ENCODE data around the gene GRK5.
"Not testable (repeated sequence)": the region's sequence is repeated elsewhere in the genome, so short reads cannot be mapped to it uniquely, and the experiment has no call there.

Gene GRK5

DNA sequence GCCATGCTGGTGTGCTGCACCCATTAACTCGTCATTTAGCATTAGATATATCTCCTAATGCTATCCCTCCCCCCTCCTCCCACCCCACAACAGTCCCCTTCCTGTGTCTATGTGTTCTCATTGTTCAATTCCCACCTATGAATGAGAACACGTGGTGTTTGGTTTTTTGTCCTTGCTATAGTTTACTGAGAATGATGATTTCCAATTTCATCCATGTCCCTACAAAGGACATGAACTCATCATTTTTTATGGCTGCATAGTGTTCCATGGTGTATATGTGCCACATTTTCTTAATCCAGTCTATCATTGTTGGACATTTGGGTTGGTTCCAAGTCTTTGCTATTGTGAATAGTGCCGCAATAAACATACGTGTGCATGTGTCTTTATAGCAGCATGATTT lies 68.8 kb downstream of the GRK5 start:
- H3K4me3 Mint-ChIP-seq: not testable (repeated sequence)
- peaks cover 45% of the 10 kb centered on the region for H3K4me1 Mint-ChIP-seq

DNA sequence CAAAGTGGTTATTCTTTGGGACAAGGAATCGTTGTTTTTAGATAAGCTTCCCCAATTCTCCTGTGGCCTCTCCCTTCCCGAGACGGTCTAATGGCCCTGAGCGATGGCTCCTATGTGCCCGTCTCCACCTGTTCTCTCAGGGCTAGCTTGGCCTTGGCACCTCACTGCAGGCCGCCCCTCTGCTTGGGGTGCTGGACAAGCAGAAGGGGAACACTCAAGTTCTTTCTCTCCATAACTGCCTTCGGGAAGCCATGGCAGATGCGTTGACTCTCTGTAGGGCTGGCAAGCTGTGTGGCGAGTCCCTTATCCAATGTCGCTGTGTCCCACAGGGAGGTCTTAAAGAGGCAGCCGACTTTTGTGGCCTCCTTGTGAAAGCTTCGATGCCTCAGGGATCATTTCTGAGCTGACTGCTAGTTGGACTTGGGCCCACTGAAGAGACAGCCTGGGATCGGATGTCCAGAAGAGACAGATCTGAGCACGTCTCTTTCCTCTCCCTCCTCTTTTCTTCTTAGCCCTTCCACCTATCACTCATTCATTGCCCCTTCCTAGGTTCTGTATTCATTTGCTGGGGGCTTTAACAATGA lies 70.8 kb downstream of the GRK5 start:
- no peaks in the 10 kb centered on the region for H3K27me3 Mint-ChIP-seq
- peaks cover 39% of the 10 kb centered on the region for H3K4me1 Mint-ChIP-seq
- H3K9me3 Mint-ChIP-seq: no peaks in the 10 kb centered on the region
- H3K27ac Mint-ChIP-seq (ENCODE audit: low read depth): no peak overlapping the region
- DNase-seq (ENCODE audit: low spot score in 2 of 2) (no peak), ATAC-seq (replicated peaks; ENCODE audit: extremely low read depth, poor library complexity, severe bottlenecking) (no peak)
- no peak overlapping the region for H3K4me3 Mint-ChIP-seq
- H3K36me3 Mint-ChIP-seq (ENCODE audit: insufficient read depth): no peaks in the 10 kb centered on the region

More for the DNA sequence above, 68.8 kb downstream of the GRK5 start:
- not testable (repeated sequence) for H3K36me3 Mint-ChIP-seq (ENCODE audit: insufficient read depth); ATAC-seq (replicated peaks; ENCODE audit: extremely low read depth, poor library complexity, severe bottlenecking); H3K27me3 Mint-ChIP-seq; DNase-seq (ENCODE audit: low spot score in 2 of 2); H3K27ac Mint-ChIP-seq (ENCODE audit: low read depth); H3K9me3 Mint-ChIP-seq

DNA sequence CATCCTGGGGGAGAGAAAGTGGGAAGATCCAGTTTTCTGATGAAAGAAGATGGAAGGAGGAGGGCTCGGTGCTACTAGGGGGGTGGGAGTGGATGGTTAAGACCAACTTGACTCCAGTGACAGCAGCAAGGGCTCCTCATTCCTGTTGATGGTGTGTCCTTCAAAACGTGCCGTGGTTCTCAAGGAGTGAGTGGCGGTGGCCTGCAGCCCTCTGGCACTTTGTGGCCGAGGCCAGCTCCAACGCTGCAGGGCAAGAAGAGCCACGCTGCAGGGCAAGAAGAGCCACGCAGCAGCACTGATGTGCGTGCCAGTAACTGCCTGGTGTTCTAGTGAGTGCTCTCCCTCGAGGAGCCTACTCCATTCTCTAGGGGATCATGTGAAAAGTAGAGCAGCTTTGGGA lies 72.1 kb downstream of the GRK5 start:
- Mint-ChIP-seq H3K4me1 (peaks cover 48% of the 10 kb centered on the region), H3K27me3 (no peaks in the 10 kb centered on the region), H3K27ac (ENCODE audit: low read depth) (no peak overlapping the region), H3K36me3 (ENCODE audit: insufficient read depth) (no peaks in the 10 kb centered on the region), H3K4me3 (no peak overlapping the region), H3K9me3 (no peaks in the 10 kb centered on the region)
- DNase-seq (ENCODE audit: low spot score in 2 of 2): no peak
- ATAC-seq (replicated peaks; ENCODE audit: extremely low read depth, poor library complexity, severe bottlenecking): no peak

DNA sequence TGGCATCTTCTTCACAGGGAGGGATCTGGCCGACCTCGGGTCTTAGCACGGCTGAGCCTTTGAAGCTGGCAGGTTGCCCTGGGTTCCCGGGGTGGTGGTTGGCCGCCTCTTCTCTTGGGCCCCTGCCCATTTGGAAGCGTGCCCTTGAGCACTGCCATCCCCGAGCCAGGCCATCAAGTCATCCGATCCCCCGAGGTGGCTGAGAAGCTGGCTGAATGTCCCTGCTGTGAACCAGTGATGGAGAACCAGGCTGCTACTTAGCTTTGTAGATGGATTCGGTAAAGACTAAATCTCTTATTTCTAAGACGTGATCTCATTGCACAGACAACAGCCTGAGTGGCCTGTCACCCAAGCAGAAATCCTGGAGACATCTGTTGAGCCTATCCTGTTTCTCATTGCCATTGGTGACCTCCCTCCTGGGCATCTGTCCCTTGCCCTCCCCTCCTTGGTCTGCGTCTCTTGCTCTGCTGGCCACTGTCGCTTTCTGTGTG lies 74.3 kb downstream of the GRK5 start:
- Mint-ChIP-seq H3K27me3 (no peaks in the 10 kb centered on the region), H3K4me3 (no peak overlapping the region), H3K36me3 (ENCODE audit: insufficient read depth) (no peaks in the 10 kb centered on the region), H3K4me1 (peaks cover 58% of the 10 kb centered on the region), H3K27ac (ENCODE audit: low read depth) (no peak overlapping the region), H3K9me3 (no peaks in the 10 kb centered on the region)
- ATAC-seq (replicated peaks; ENCODE audit: extremely low read depth, poor library complexity, severe bottlenecking): no peak
- DNase-seq (ENCODE audit: low spot score in 2 of 2): no peak

DNA sequence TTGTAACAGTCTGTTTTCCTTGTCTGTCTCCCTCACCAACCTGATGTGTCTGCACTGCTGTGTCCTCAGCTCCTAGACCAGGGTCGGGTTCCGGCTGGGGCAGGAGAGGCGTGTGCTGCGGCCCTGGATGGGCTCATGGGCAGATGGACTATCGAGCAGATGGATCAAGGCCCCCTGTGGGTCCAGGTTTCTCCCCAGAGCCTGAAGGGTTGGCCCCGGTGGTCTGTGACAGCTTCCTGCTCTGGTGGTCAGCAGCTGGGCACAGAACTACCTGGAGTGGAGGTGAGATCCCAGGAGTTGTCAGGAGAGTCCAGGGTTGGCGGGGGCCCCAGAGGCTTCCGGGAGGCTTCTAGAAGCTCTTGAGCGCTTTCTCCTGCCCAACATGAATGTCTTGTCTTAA lies 75.1 kb downstream of the GRK5 start:
- no peaks in the 10 kb centered on the region for H3K36me3 Mint-ChIP-seq (ENCODE audit: insufficient read depth)
- H3K4me1 Mint-ChIP-seq: peaks cover 57% of the 10 kb centered on the region
- H3K9me3 Mint-ChIP-seq: no peaks in the 10 kb centered on the region
- no peak overlapping the region for H3K4me3 Mint-ChIP-seq
- DNase-seq (ENCODE audit: low spot score in 2 of 2) (no peak), ATAC-seq (replicated peaks; ENCODE audit: extremely low read depth, poor library complexity, severe bottlenecking) (no peak)
- no peaks in the 10 kb centered on the region for H3K27me3 Mint-ChIP-seq
- no peak overlapping the region for H3K27ac Mint-ChIP-seq (ENCODE audit: low read depth)

DNA sequence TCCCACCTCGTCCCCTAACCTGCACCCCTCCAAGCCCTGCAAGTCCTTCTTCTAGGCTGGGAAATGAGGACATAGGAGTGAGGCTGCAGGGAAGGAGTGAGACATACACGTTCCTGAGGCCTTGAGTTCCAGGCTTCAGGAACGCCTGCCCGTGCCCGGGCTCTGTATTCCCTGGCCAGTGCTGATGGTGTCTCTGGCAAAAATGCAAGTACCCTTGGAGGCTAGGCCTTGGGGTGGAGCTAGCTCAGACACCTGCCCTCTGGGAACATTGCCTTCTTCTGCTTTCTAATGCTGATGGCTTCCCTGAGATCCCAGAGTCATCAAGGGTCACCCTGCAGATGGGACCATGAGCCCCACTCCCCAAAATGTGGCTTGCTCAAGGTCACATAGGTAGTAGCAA lies 76.0 kb downstream of the GRK5 start:
- H3K27me3 Mint-ChIP-seq: no peaks in the 10 kb centered on the region
- ATAC-seq (replicated peaks; ENCODE audit: extremely low read depth, poor library complexity, severe bottlenecking) (no peak), DNase-seq (ENCODE audit: low spot score in 2 of 2) (no peak)
- no peak overlapping the region for H3K27ac Mint-ChIP-seq (ENCODE audit: low read depth)
- H3K36me3 Mint-ChIP-seq (ENCODE audit: insufficient read depth): no peaks in the 10 kb centered on the region
- no peaks in the 10 kb centered on the region for H3K9me3 Mint-ChIP-seq
- H3K4me3 Mint-ChIP-seq: no peak overlapping the region
- H3K4me1 Mint-ChIP-seq: peaks cover 59% of the 10 kb centered on the region

DNA sequence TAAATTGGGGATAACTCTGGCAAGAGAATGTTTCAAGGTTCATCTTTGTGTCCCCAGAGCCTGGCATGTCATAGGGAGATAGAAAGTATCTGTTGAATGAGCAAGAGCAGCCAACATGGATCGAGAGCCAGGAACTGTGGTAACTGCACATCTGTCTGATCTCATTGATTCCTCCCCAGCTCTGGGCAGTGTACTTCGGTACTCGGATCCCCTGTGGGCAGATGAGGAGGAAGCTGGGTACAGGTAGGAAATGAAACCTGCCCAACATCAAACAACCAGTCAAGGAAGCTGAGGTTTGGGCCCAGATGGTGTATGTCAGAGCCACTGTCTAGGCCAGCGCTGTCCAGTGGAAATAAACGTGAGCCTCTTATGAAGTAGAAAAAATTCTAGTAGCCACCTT lies 76.4 kb downstream of the GRK5 start:
- DNase-seq (ENCODE audit: low spot score in 2 of 2): no peak
- peak overlapping the region; percentile 19 for H3K4me3 Mint-ChIP-seq
- no peaks in the 10 kb centered on the region for H3K9me3 Mint-ChIP-seq

DNA sequence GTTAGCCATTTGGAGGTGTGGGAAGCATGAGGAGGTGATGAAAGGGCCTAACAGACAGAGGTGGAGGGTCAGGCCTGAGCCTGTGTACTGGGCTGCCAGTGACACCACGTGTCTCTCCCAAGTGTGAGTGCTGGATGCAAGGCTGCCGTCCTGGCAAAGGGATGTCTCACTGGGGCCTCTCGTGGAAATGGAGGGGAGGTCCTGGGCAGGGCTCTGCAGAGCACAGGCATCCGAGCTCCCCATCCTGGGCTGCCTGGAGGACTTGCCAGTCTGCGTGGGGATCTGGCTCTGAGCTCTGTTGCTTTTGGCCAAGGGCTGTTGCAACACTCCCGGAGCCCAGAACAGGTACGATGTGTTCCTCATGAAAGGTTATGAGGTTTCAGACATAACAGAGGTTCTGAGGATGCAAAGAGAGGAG lies 77.3 kb downstream of the GRK5 start:
- H3K36me3 Mint-ChIP-seq (ENCODE audit: insufficient read depth): no peaks in the 10 kb centered on the region
- peaks cover 59% of the 10 kb centered on the region for H3K4me1 Mint-ChIP-seq
- H3K27me3 Mint-ChIP-seq: no peaks in the 10 kb centered on the region
- H3K27ac Mint-ChIP-seq (ENCODE audit: low read depth): peak overlapping the region; percentile 88
- ATAC-seq (replicated peaks; ENCODE audit: extremely low read depth, poor library complexity, severe bottlenecking) (no peak), DNase-seq (ENCODE audit: low spot score in 2 of 2) (no peak)
- H3K9me3 Mint-ChIP-seq: no peaks in the 10 kb centered on the region
- H3K4me3 Mint-ChIP-seq: peak overlapping the region; percentile 52

More for the DNA sequence above, 76.4 kb downstream of the GRK5 start:
- Mint-ChIP-seq H3K27me3 (no peaks in the 10 kb centered on the region), H3K27ac (ENCODE audit: low read depth) (no peak overlapping the region), H3K36me3 (ENCODE audit: insufficient read depth) (no peaks in the 10 kb centered on the region), H3K4me1 (peaks cover 59% of the 10 kb centered on the region)
- peak; percentile 61 for ATAC-seq (replicated peaks; ENCODE audit: extremely low read depth, poor library complexity, severe bottlenecking)

DNA sequence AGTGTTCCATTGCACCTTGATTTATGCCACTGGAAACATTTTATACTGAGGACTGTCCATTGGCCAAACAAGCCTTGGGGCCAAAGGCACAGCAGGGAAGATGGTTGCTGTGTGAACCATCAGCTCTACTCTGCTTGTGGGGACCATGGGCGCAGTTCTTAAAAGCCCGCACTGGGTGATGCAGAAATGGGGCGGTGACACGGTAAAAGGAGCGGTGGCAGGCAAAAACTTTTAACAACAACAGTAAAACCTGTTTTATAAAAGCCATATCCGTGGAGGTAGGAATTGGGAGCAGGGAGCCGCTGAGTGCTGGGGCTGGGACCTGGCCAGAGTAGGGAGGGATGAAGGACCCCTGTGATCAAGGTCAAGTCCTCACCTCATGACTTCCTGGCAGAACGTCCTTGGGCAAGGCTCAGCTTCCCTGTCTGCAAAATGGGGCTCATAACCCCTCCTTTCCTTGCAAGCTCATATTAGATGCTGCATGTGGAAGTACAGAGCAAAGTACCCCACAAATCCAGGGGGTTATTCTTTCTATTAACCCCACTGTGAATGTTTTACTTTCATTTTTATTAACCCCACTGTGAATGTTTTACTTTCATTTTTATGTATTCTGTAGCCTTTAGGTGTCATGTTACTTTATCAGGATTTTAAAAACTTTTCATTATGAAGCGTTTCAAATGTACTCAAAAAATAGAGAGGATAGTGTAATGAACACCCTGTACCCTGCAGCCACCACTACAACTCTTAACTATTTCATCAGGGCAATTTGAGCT lies 78.3 kb downstream of the GRK5 start:
- Mint-ChIP-seq H3K27ac (ENCODE audit: low read depth) (peak overlapping the region; percentile 88), H3K36me3 (ENCODE audit: insufficient read depth) (no peaks in the 10 kb centered on the region), H3K4me1 (peaks cover 61% of the 10 kb centered on the region), H3K27me3 (no peaks in the 10 kb centered on the region), H3K9me3 (no peaks in the 10 kb centered on the region), H3K4me3 (peak overlapping the region; percentile 52)
- ATAC-seq (replicated peaks; ENCODE audit: extremely low read depth, poor library complexity, severe bottlenecking): no peak
- no peak for DNase-seq (ENCODE audit: low spot score in 2 of 2)

DNA sequence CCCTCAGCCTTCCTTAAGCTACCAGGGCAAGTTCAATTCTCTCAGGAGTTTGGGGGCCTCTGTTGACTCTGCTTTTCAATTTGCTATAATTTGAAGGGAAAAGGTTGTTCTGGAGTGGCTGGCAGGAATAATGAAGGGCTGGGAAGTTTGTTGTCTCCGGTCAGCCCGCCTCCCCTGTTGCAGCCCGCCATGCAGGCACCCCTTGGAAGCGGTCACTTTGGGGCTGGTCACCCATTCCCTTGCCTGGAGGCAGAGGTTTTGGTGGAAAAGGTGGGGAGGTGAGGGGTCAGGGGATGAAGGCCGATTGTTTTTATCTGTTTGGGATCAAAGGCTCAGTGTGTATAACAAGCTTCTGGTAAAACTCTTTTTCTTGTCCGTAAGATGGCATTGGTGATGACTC lies 79.1 kb downstream of the GRK5 start:
- no peaks in the 10 kb centered on the region for H3K9me3 Mint-ChIP-seq
- H3K36me3 Mint-ChIP-seq (ENCODE audit: insufficient read depth): no peaks in the 10 kb centered on the region
- ATAC-seq (replicated peaks; ENCODE audit: extremely low read depth, poor library complexity, severe bottlenecking) (no peak), DNase-seq (ENCODE audit: low spot score in 2 of 2) (no peak)
- H3K27me3 Mint-ChIP-seq: no peaks in the 10 kb centered on the region
- H3K4me3 Mint-ChIP-seq: peak overlapping the region; percentile 52
- H3K4me1 Mint-ChIP-seq: peaks cover 60% of the 10 kb centered on the region
- peak overlapping the region; percentile 88 for H3K27ac Mint-ChIP-seq (ENCODE audit: low read depth)

DNA sequence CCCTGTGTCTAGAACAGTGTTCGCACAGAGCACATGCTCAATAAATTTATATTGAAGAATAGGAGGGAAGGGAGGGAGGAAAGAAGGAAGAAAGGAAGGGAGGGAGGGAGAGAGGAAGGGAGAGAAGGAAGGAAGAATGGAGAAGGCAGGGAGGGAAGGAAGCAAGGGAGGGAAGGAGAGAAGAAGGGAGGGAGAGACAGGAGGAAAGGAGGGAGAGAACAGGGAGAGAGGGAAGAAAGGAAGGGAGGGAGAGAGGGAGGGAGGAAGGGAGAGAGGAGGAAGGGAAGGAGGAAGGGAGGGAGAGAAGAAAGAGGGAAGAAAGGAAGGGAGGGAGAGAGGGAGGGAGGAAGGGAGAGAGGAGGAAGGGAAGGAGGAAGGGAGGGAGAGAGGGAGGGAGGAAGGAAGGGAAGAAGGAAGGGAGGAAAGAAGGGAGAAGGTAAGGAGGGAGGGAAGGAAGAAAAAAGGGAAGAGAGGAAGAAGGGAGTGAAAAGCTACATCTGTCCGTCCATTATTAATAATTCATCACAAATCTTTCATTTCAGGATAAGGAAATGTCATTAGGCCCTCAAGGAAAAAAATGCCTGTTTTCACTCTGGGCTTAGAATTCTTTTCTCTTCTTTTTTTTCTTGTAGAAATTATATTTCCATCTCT lies 79.7 kb downstream of the GRK5 start:
- Mint-ChIP-seq H3K36me3 (ENCODE audit: insufficient read depth) (no peaks in the 10 kb centered on the region), H3K27ac (ENCODE audit: low read depth) (no peak overlapping the region), H3K4me1 (peaks cover 66% of the 10 kb centered on the region), H3K27me3 (no peaks in the 10 kb centered on the region), H3K4me3 (no peak overlapping the region), H3K9me3 (no peaks in the 10 kb centered on the region)
- DNase-seq (ENCODE audit: low spot score in 2 of 2) (no peak), ATAC-seq (replicated peaks; ENCODE audit: extremely low read depth, poor library complexity, severe bottlenecking) (no peak)

DNA sequence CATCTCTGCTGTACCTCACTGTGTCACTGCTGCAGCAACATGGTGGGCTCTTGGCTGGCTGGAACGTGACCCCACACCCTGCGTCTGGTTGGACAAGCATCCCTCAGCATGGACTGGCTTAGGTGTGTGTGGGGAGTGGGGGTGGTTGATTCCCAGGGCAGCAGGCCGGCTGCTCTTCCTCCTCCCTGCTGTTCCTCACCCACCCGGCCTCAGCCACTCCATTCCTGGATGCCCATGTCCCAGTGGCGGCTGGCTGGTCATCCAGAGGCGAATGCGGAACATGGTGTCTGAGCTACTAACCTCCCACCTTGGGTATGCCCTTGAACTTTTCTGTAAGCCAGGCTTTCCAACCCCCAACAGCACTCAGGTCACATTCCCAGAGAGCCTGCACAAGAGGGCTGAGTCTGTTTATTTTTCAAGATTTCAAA lies 81.2 kb downstream of the GRK5 start:
- DNase-seq (ENCODE audit: low spot score in 2 of 2) (no peak), ATAC-seq (replicated peaks; ENCODE audit: extremely low read depth, poor library complexity, severe bottlenecking) (no peak)
- Mint-ChIP-seq H3K9me3 (no peaks in the 10 kb centered on the region), H3K36me3 (ENCODE audit: insufficient read depth) (peaks cover 2% of the 10 kb centered on the region), H3K4me3 (no peak overlapping the region), H3K27me3 (no peaks in the 10 kb centered on the region), H3K27ac (ENCODE audit: low read depth) (no peak overlapping the region), H3K4me1 (peaks cover 75% of the 10 kb centered on the region)
